GM12891 (cell line): ENCODE results near the gene HECTD4.
"Not testable (repeated sequence)": the region's sequence is repeated elsewhere in the genome, so short reads cannot be mapped to it uniquely, and the experiment has no call there.

Experiments
- POLR2A ChIP-seq: IDR thresholded peaks from 2 replicates; pipeline ENCODE4 v1.6.1; 2011; ENCODE audit warnings: low read depth, low read length, control low read depth
- POLR2AphosphoS5 ChIP-seq: IDR thresholded peaks from 2 replicates; pipeline ENCODE4 v1.6.1; 2011; ENCODE audit warnings: low read depth, low read length, control low read depth
- TAF1 ChIP-seq: IDR thresholded peaks from 2 replicates; pipeline ENCODE4 v1.6.1; 2011; ENCODE audit warnings: low read depth, low read length, control low read depth

DNA sequence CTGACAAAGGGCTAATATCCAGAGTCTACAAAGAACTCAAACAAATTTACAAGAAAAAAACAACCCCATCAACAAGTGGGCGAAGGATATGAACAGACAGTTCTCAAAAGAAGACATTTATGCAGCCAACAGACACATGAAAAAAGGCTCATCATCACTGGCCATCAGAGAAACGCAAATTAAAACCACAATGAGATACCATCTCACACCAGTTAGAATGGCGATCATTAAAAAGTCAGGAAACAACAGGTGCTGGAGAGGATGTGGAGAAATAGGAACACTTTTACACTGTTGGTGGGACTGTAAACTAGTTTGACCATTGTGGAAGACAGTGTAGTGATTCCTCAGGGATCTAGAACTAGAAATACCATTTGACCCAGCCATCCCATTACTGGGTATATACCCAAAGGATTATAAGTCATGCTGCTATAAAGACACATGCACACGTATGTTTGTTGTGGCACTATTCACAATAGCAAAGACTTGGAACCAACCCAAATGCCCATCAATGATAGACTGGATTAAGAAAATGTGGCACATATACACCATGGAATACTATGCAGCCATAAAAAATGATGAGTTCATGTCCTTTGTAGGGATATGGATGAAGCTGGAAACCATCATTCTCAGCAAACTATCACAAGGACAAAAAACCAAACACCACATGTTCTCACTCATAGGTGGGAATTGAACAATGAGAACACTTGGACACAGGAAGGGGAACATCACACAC lies 7.9 kb upstream of the HECTD4 start:
- not testable (repeated sequence) for TF ChIP-seq POLR2A, TAF1, POLR2AphosphoS5
